SJCRH30 (cell line): Measurements from ENCODE around the gene WWOX. TPM values are rescaled to one million over a fixed set of nuclear protein-coding genes. Genes with fewer than 3 reads are reported as not detected.

Source experiments
- DNase-seq, 2 experiments: peaks; one replicate each; pipeline ENCODE4 v3.0.0-alpha.2; 2015 to 2020
- H3K27ac ChIP-seq: fragments of 250-450 bp; sonication (Bioruptor Pico); 2 replicates; pipeline ENCODE4 v1.5.1; 2020; ENCODE audit warnings: mild to moderate bottlenecking, moderate library complexity
- H3K27me3 ChIP-seq: fragments of 250-450 bp; sonication (Bioruptor Pico); 2 replicates; pipeline ENCODE4 v1.5.1; 2020; ENCODE audit warnings: mild to moderate bottlenecking, moderate library complexity
- H3K36me3 ChIP-seq: fragments of 250-450 bp; sonication (Bioruptor Pico); 2 replicates; pipeline ENCODE4 v1.5.1; 2020; ENCODE audit warnings: mild to moderate bottlenecking, moderate library complexity
- H3K4me1 ChIP-seq: fragments of 250-450 bp; sonication (Bioruptor Pico); 2 replicates; pipeline ENCODE4 v1.5.1; 2020; ENCODE audit warnings: mild to moderate bottlenecking, moderate library complexity
- H3K4me3 ChIP-seq: fragments of 250-450 bp; sonication (Bioruptor Pico); 2 replicates; pipeline ENCODE4 v1.5.1; 2020; ENCODE audit warnings: mild to moderate bottlenecking, moderate library complexity
- H3K9me3 ChIP-seq: fragments of 250-450 bp; sonication (Bioruptor Pico); replicated peaks from 2 replicates; pipeline ENCODE4 v1.5.1; 2020; ENCODE audit warnings: mild to moderate bottlenecking, moderate library complexity
- total RNA-seq: library from RNA; depleted of rRNA; stranded (reverse); fragments of >200 nt; shearing (Covaris generic); gene quantifications from 2 replicates; pipeline ENCODE4 v1.2.3, GENCODE V29; 2014

The WWOX gene
- total RNA-seq, 1 experiment from 2014 or later = 16.4 TPM

DNA sequence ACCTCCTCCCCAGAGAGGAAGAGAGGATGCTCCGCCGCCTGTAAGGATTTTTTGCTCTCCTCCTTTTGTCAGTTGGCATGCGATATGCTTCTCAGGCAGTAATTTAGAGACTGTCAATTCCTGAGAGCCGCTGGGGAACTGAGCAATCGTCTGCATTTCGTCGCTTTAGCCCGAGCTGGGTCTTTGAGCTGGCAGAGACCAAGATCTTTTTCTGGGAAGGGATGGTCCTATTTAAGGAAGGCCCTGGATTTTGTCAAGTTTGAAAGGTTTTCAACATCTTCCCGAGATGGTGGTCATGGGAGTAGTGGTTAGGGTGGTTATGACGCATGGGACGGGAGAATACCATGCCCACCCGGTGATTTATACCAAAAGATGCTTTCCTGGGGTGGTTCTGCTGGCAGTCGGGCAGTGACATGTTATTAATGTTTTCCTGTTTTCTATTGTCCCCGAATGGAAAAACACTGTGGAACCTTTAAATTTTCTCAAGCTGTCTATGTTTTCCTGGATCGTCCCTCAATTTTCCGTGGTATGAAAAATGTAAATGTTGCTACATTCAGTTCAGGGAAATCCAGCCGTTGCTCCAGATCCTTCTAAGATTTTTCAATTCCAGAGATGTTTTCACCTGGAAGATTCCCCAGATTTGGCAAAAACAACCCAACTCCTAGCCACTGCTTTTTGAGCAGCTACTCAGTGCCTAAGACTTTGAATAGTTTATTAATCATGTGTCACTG is 914.6 kb downstream of the WWOX start:
- Histone ChIP-seq H3K27ac (no peak overlapping the region), H3K27me3 (no peaks in the 10 kb centered on the region), H3K36me3 (no peaks in the 10 kb centered on the region), H3K4me3 (no peak overlapping the region), H3K9me3 (no peaks in the 10 kb centered on the region), H3K4me1 (no peaks in the 10 kb centered on the region)
- DNase-seq = no peak

DNA sequence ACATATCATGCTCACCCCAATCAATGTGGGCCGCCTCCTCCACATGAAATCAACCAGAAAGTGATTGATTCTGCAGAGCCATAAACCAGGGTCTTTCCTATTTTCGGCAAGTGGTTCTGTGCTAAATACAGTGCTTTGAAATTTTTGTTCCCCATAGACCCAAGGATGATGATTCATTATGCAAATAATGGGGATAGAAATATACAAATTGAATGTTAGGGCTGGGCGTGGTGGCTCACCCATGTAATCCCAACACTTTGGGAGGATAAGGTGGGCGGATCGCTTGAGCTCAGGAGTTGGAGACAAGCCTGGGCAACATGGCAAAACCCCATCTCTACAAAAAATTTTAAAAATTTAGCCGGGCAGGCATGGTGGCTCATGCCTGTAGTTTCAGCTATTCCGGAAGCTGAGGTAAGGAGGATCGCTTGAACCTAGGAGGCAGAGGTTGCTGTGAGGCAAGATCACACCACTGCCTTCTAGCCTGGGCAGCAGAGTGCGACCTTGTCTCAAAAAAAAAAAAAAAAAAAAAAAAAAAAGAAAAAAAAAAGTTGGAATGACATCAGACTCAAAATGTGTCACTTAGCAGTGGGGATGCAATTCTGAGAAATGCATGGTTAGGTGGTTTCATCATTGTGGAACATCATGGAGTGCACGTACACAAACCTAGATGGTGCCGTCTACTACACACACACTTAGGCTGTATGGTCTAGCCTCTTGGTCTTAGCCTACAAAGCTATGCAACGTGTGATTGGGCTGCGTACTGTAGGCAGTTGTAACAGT is 919.4 kb downstream of the WWOX start:
- no peaks in the 10 kb centered on the region for H3K9me3 ChIP-seq
- no peak overlapping the region for H3K4me3 ChIP-seq
- H3K27ac ChIP-seq = no peak overlapping the region
- DNase-seq = no peak
- H3K4me1 ChIP-seq = no peaks in the 10 kb centered on the region
- H3K27me3 ChIP-seq = no peaks in the 10 kb centered on the region
- H3K36me3 ChIP-seq = no peaks in the 10 kb centered on the region

DNA sequence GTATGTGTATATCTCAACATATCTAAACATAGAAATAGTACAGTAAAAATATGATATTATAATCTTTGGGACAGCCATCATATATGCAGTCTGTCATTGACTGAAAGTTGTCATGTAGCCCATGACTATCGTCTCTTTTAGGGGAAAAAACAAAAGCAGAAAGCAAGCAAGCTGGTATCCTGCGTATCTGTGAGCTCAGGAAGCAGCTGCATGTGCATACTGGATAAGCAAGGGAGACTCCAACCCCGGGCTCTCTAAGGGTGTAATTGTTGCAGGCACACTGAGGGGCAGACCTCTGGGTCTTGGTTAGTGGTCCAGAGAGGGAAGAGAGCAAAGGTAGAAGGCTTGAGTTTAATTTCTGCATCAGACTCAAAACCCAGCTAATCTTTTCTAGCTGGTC is 920.0 kb downstream of the WWOX start:
- Histone ChIP-seq H3K4me3 (no peak overlapping the region), H3K4me1 (no peaks in the 10 kb centered on the region), H3K36me3 (no peaks in the 10 kb centered on the region), H3K27me3 (no peaks in the 10 kb centered on the region), H3K9me3 (no peaks in the 10 kb centered on the region), H3K27ac (no peak overlapping the region)
- DNase-seq = no peak

DNA sequence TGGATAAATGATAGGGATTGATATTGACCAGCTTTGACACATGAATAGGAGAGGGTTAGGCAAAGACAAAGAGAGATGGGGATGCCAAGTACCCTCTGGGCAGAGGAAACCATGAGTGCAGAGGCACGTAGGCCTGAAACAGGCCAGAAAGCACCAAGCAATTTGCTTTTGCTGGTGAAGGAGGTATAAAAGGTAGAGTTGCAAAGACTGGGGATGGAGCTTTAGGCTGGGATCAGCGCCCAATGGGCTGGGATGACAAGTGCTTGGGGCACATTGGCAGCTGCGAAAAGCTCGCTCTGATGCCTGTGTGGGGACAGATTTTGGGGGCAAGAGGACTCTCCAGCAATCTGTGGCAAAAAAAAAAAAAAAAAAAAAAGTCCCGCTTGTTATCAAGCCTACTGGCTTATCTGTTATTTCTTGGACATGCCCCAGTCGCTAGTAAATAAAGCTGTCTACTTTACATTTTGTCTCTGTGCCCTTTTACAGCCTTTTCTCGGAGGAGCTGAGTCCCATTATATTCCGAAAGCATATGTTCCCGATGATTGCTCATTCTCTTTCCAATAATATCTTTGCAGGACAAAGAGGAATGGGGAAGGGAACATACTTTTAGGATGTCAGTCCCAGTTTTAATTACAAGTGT is 922.7 kb downstream of the WWOX start:
- no peak for DNase-seq
- H3K36me3 ChIP-seq = no peaks in the 10 kb centered on the region
- H3K4me1 ChIP-seq = no peaks in the 10 kb centered on the region
- H3K9me3 ChIP-seq = no peaks in the 10 kb centered on the region
- H3K27ac ChIP-seq = no peak overlapping the region
- H3K27me3 ChIP-seq = no peaks in the 10 kb centered on the region
- H3K4me3 ChIP-seq = no peak overlapping the region

DNA sequence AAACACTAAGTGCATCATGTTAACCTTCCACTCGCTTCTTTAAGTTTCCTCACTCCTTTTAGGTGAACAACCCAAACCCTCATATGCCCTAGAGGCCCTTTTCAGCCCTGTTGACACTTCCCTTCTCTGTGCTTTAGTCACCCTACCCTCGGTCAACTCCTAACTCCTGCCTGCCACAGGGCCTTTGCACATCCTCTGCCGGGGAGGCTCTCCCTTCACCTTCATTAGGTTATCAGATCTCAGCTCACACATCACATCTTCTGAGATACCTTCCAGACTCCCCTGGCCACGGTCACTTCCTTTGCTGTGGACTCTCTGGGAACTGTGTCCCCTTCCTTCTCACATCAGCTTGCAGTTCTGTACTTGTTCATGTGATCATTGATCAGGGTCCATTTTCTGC is 926.7 kb downstream of the WWOX start:
- Histone ChIP-seq H3K4me3 (no peak overlapping the region), H3K9me3 (no peaks in the 10 kb centered on the region), H3K4me1 (no peaks in the 10 kb centered on the region)

DNA sequence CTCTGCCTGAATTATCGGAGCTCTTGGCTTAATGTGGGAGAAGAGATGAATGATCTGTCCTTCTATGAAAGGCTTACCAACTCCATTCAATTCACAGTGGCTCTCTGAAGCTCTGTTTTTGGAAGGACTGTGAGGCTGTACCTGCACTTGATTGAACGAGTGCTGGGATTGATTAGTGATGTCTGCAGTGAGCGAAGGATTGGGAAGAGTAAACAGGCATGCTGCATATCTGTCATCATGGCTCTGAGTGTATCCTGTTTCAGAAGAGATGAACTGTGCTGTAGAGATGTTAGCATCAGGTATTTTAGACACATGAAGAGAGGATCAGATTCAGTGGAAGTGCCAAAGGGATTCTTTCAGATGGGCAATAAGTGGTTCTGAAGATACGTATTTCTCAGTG is 937.1 kb downstream of the WWOX start:
- no peak overlapping the region for H3K4me3 ChIP-seq
- H3K27ac ChIP-seq = no peak overlapping the region
- no peaks in the 10 kb centered on the region for H3K9me3 ChIP-seq
- no peaks in the 10 kb centered on the region for H3K36me3 ChIP-seq
- no peaks in the 10 kb centered on the region for H3K4me1 ChIP-seq
- H3K27me3 ChIP-seq = no peaks in the 10 kb centered on the region
- no peak for DNase-seq

More for the DNA sequence above, 926.7 kb downstream of the WWOX start:
- no peaks in the 10 kb centered on the region for H3K27me3 ChIP-seq
- H3K27ac ChIP-seq = no peak overlapping the region
- H3K36me3 ChIP-seq = no peaks in the 10 kb centered on the region
- no peak for DNase-seq

DNA sequence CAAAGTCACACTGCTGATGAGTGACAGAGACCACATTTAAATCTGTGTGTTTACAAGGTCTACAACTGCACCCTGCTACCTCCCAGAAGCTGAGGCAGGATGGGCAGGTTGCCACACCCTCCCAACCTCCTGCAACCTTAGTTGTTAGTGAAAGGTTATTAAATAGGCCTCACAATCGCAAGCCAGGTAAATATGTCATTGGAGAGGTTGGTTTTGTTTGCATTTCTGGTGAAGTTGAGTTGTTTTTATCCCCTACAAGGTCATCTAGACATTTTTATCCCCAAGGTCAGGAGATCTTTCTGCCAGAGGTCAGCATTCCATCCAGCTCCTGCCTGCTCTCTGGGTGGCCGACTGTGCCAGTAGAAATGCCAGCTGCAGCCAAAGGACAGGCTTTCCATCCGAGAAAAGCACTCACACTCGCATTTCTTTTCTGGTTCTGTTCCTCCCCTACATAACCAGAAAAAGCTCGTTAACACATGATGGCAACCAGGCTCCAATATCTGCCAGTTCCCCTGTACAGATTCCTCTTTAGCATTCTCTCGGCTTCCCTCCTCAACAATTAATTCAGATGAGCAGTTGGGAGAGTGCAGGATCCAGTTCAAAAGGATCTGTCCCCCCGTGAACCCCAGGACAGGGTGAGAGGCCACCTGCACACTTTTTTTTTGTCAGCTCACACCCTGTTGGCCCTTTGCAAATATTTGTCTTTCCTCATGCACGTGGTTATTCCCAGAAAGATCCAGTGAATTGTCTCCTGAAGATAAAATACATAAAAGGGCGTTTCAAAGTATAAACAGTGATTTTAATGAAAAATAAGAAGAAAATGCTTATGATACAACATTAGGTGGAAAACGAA is 938.3 kb downstream of the WWOX start:
- no peaks in the 10 kb centered on the region for H3K9me3 ChIP-seq
- no peak overlapping the region for H3K27ac ChIP-seq
- no peaks in the 10 kb centered on the region for H3K4me1 ChIP-seq
- no peaks in the 10 kb centered on the region for H3K27me3 ChIP-seq
- no peak overlapping the region for H3K4me3 ChIP-seq
- DNase-seq = no peak
- no peaks in the 10 kb centered on the region for H3K36me3 ChIP-seq

DNA sequence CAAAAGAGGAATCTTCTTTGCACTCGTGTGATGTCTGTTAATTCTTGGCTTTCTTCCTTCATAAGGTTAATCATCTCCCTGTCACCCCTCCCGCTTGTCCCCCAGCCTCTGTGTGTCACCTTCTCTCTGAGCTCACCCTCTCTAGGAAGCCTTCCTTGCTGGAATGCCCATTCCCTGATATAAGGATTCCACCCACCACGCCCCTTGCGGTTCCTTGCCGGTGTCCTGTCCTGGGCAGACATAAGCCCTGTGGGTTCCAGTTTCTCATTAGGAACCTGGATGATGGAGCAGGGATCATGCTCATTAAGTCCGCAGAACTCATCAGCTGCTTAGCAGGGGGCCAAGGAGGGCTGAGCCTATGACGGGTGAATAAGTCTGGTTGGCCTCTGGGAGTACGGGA is 941.8 kb downstream of the WWOX start:
- DNase-seq = no peak
- no peak overlapping the region for H3K27ac ChIP-seq
- no peaks in the 10 kb centered on the region for H3K4me1 ChIP-seq
- no peaks in the 10 kb centered on the region for H3K36me3 ChIP-seq
- no peak overlapping the region for H3K4me3 ChIP-seq
- H3K27me3 ChIP-seq = no peaks in the 10 kb centered on the region
- no peaks in the 10 kb centered on the region for H3K9me3 ChIP-seq

DNA sequence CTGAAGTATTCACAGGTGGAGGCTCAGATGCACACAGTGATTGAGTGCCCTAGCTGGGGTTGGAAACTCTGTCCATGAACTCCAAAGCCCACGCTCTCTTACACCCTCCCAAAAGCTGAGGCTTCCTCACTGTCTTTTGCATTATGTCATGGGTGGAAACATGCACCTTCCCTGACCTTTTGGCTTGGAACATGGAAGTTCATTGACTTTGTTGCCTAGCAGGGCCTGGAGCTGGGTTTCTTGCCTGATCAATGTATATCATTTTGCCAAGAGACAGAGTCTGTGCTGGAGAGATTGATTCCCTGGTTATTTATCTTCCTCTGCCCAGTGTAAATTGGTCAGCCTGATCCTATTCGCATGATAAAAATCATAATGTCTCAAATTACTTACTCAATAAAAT is 942.7 kb downstream of the WWOX start:
- no peak overlapping the region for H3K27ac ChIP-seq
- no peaks in the 10 kb centered on the region for H3K27me3 ChIP-seq
- H3K36me3 ChIP-seq = no peaks in the 10 kb centered on the region
- no peak overlapping the region for H3K4me3 ChIP-seq
- DNase-seq = no peak
- no peaks in the 10 kb centered on the region for H3K4me1 ChIP-seq
- H3K9me3 ChIP-seq = no peaks in the 10 kb centered on the region

DNA sequence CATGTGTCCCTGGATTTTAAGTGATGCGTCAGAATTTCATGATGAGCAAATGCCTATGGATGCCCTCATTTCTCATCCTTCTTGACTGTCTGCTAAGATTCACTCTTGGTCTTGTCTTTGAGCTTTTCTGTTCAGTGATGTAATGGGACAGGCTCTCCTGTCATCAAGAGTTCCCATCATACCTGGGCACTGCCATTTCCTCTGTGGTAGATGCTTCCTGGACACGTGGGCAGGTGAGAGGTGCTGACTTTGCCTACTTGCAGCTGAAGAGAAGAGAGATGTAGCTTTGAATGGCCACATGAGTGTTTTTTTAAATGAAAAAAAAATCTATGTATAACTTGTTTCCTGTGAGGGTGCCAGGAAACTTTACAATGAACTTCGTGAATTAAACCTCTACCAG is 943.4 kb downstream of the WWOX start:
- Histone ChIP-seq H3K9me3 (no peaks in the 10 kb centered on the region), H3K27me3 (no peaks in the 10 kb centered on the region), H3K27ac (no peak overlapping the region), H3K36me3 (no peaks in the 10 kb centered on the region), H3K4me3 (no peak overlapping the region), H3K4me1 (no peaks in the 10 kb centered on the region)
- DNase-seq = no peak

DNA sequence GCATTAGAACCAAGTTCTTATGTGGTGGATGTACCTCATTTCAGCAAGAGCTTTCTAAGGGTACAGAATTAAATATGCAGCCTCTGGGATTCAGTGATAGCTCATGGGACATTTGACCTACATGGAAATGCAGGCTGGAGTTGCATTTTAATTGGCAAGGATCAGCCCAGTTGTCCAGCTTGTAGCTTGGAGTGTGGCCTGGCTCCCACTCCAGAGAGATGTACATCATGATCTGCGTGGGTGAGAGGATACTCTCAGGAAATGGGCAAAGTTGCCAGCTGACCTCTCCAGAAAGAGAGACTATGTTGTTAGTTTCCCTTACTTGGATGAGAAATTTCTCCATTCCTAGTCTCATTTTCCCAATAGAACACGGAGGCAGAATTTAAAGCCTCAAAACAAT is 945.7 kb downstream of the WWOX start:
- no peak for DNase-seq
- Histone ChIP-seq H3K27me3 (no peaks in the 10 kb centered on the region), H3K27ac (no peak overlapping the region), H3K4me3 (no peak overlapping the region), H3K36me3 (no peaks in the 10 kb centered on the region), H3K4me1 (no peaks in the 10 kb centered on the region), H3K9me3 (no peaks in the 10 kb centered on the region)

DNA sequence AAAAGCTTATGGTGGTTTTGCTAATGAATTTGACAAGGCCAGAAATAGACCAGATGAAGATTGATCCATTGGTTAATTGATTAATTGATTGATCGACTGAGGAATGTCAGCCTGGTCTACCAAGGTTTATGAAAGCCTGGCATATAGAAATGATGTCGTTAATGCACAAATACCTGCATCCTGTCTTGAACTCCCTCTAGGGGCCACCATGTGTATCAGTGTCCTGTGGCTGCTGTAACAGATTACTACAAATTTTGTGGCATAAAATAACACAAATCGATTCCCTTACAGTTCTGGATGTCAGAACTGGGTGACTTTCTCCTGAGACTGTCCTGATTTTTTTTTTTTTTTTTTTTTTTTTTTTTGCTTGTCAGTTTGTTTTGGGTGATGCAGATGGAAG is 947.9 kb downstream of the WWOX start:
- H3K4me1 ChIP-seq = no peaks in the 10 kb centered on the region
- peak in 1 of 2 experiments; percentile 22 for DNase-seq

DNA sequence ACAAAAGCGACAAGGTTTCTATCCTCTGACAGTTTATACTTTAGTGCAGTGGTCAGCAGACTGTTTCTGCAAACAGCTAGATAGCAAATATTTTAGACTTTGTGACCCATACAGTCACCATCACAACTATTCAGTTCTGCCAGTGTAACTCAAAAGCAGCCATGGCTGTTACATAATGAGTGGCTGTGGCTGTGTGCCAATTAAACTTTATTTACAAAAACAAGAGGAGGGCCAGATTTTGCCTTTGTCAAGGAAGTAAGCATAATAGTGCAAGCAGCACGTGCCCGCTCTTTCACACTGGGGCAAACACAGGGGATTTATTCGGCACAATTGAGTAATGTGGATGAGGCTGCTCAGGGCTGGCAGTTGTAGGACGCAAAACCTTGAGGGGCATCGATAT is 949.6 kb downstream of the WWOX start:
- H3K27ac ChIP-seq = no peak overlapping the region
- H3K27me3 ChIP-seq = no peaks in the 10 kb centered on the region
- H3K9me3 ChIP-seq = no peaks in the 10 kb centered on the region
- H3K4me3 ChIP-seq = no peak overlapping the region
- no peaks in the 10 kb centered on the region for H3K4me1 ChIP-seq
- H3K36me3 ChIP-seq = no peaks in the 10 kb centered on the region
- DNase-seq = no peak

More for the DNA sequence above, 947.9 kb downstream of the WWOX start:
- Histone ChIP-seq H3K4me3 (no peak overlapping the region), H3K27ac (no peak overlapping the region), H3K9me3 (no peaks in the 10 kb centered on the region), H3K27me3 (no peaks in the 10 kb centered on the region), H3K36me3 (no peaks in the 10 kb centered on the region)

DNA sequence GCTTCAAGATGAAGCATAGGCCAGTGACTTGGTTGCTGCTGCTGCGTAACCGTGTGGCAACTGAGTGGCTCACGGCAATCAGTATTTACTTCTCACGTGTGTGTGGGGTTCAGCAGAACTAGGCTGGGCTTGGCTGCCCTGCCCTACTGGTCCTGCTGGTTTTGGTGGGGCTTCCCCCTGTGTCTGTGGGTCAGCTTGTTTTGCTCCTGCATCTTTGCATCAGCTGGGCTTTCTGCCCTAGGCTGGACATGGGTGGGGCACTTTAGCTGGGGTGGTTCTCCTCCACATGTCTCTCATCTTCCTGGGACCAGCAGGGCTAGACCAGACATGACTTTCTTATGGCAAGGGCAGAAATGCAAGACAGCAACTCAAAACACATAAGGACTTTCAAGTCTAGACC is 950.6 kb downstream of the WWOX start:
- no peaks in the 10 kb centered on the region for H3K4me1 ChIP-seq
- H3K4me3 ChIP-seq = no peak overlapping the region
- H3K36me3 ChIP-seq = no peaks in the 10 kb centered on the region
- H3K27ac ChIP-seq = no peak overlapping the region
- no peaks in the 10 kb centered on the region for H3K27me3 ChIP-seq
- no peak for DNase-seq
- no peaks in the 10 kb centered on the region for H3K9me3 ChIP-seq

DNA sequence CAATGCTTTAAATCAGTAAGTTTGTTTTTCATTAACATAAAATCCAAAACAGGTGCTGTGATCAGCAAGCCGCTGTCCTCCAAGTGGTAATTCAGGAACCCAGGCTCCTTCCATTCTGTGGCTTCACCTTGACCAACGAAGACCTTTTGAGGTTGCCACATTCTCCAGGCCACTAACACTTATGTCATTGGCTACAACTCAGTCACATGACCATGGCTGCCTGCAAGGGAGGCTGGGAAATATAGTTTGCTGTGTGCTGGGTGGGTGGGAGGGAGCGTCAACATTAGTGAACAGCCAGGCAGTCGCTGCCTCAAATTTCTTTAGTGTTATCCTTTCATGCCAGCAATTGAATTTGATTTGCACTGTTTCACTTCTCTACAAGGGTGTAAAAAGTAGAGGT is 951.9 kb downstream of the WWOX start:
- no peak overlapping the region for H3K4me3 ChIP-seq
- H3K9me3 ChIP-seq = no peaks in the 10 kb centered on the region
- no peak overlapping the region for H3K27ac ChIP-seq
- DNase-seq = no peak
- H3K27me3 ChIP-seq = no peaks in the 10 kb centered on the region
- no peaks in the 10 kb centered on the region for H3K4me1 ChIP-seq
- no peaks in the 10 kb centered on the region for H3K36me3 ChIP-seq
